Mucosa of stomach (tissue), 1 donor: ENCODE measurements around the gene MAN2B2.
"Not testable (repeated sequence)": the region's sequence is repeated elsewhere in the genome, so short reads cannot be mapped to it uniquely, and the experiment has no call there.

ENCODE experiments used
- H3K27me3 ChIP-seq: one replicate; pipeline ENCODE4 v1.7.0; 2013; ENCODE audit warnings: mild to moderate bottlenecking, low read length; ENCODE audit not compliant: control insufficient read depth, insufficient read depth
- H3K36me3 ChIP-seq: one replicate; pipeline ENCODE4 v1.7.0; 2013; ENCODE audit warnings: low read length; ENCODE audit not compliant: control insufficient read depth, insufficient read depth
- H3K4me1 ChIP-seq: one replicate; pipeline ENCODE4 v1.7.0; 2013; ENCODE audit warnings: mild to moderate bottlenecking, low read length; ENCODE audit not compliant: control insufficient read depth, insufficient read depth
- H3K4me3 ChIP-seq: one replicate; pipeline ENCODE4 v1.7.0; 2013; ENCODE audit warnings: low read length
- H3K9ac ChIP-seq: one replicate; pipeline ENCODE4 v1.7.0; 2013; ENCODE audit warnings: mild to moderate bottlenecking, low read length, moderate library complexity
- H3K9me3 ChIP-seq: one replicate; pipeline ENCODE4 v1.7.0; 2013; ENCODE audit warnings: mild to moderate bottlenecking, low read length, moderate library complexity; ENCODE audit not compliant: control insufficient read depth
- donor health status: Pancreatic carcinoma.

Gene MAN2B2

DNA sequence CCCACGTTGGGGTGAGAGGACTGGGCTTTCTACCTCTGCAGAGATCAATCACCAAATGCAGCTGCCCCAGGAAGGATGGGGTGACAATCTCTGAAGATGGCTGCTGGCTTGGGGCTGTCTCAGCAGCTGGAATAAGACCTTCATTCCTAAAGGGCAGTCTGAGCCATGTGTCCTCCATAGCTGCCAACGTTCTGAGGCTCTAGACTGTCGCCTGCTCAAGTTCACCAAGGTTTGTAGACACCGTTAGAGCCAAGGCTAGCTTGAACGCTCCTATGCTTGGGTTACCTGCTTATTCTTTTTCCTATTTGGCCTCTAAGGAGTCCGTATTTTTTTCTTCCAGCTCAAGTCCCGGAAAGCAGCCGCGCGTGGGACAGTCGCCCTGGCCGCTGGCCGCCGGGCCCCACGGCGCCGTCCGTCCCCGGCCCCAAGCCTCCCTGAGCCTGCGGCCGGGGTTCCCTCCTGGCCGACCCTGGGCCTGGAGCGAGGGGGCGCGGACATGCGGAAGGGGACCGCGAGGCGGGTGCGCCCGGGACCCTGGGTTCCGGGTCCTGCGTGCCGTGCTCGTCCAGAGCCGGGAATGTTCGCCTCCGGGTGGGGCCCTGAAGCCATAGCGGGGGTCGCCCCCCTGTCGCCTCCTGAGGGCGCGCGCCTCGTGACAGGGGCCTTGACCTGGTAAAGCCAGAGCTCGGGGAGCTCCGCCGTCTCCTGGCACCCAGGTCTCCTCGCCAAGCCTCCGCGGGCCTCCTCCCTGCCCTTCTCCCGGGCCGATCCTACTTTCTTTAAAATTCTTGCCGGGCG lies 88.8 kb downstream of the MAN2B2 start:
- Histone ChIP-seq H3K4me3 (no peak overlapping the region), H3K9ac (no peak overlapping the region), H3K27me3 (peaks cover 41% of the 10 kb centered on the region), H3K9me3 (no peaks in the 10 kb centered on the region), H3K36me3 (no peaks in the 10 kb centered on the region), H3K4me1 (peaks cover 13% of the 10 kb centered on the region)

GRCh38 chr4:6665320-6665654 lies 90.3 kb downstream of the MAN2B2 start:
- H3K4me1 ChIP-seq, result peaks cover 10% of the 10 kb centered on the region
- no peak overlapping the region for H3K4me3 ChIP-seq
- H3K36me3 ChIP-seq, result no peaks in the 10 kb centered on the region
- no peaks in the 10 kb centered on the region for H3K9me3 ChIP-seq
- H3K27me3 ChIP-seq, result peaks cover 30% of the 10 kb centered on the region
- H3K9ac ChIP-seq, result no peak overlapping the region

GRCh38 chr4:6668391-6668790 lies 93.4 kb downstream of the MAN2B2 start:
- H3K4me3 ChIP-seq, result no peak overlapping the region
- no peaks in the 10 kb centered on the region for H3K9me3 ChIP-seq
- H3K9ac ChIP-seq, result no peak overlapping the region
- no peaks in the 10 kb centered on the region for H3K36me3 ChIP-seq
- peaks cover 11% of the 10 kb centered on the region for H3K4me1 ChIP-seq
- H3K27me3 ChIP-seq, result peaks cover 16% of the 10 kb centered on the region

GRCh38 chr4:6671648-6672047 lies 96.7 kb downstream of the MAN2B2 start:
- Histone ChIP-seq H3K9me3 (no peaks in the 10 kb centered on the region), H3K4me1 (peaks cover 33% of the 10 kb centered on the region), H3K9ac (no peak overlapping the region), H3K4me3 (no peak overlapping the region), H3K36me3 (no peaks in the 10 kb centered on the region), H3K27me3 (no peaks in the 10 kb centered on the region)

- no peak overlapping the region for H3K4me3 ChIP-seq
- H3K9ac ChIP-seq, result no peak overlapping the region
- no peaks in the 10 kb centered on the region for H3K36me3 ChIP-seq
- H3K4me1 ChIP-seq, result peaks cover 36% of the 10 kb centered on the region
- no peaks in the 10 kb centered on the region for H3K27me3 ChIP-seq
- no peaks in the 10 kb centered on the region for H3K9me3 ChIP-seq
Measured at GRCh38 chr4:6672131-6672530, 97.1 kb downstream of the MAN2B2 start.

DNA sequence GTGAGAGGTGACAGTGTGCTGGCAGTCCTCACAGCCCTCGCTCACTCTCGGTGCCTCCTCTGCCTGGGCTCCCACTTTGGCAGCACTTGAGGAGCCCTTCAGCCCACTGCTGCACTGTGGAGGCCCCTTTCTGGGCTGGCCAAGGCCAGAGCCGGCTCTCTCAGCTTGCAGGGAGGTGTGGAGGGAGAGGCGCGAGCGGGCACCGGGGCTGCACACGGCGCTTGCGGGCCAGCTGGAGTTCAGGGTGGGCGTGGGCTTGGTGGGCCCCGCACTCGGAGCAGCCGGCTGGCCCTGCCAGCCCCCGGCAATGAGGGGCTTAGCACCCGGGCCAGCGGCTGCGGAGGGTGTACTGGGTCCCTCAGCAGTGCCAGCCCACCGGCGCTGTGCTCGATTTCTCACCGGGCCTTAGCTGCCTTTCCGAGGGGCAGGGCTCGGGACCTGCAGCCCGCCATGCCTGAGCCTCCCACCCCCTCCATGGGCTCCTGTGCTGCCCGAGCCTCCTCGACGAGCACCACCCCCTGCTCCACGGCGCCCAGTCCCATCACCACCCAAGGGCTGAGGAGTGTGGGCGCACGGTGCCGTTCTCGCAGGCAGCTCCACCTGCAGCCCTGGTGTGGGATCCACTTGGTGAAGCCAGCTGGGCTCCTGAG lies 97.7 kb downstream of the MAN2B2 start:
- H3K4me3 ChIP-seq, result not testable (repeated sequence)

More for the DNA sequence above, 97.7 kb downstream of the MAN2B2 start:
- H3K9ac ChIP-seq, H3K36me3 ChIP-seq, H3K27me3 ChIP-seq, H3K9me3 ChIP-seq: not testable (repeated sequence)
- peaks cover 36% of the 10 kb centered on the region for H3K4me1 ChIP-seq
